Spleen (tissue), 7 donors: ENCODE results near the gene HINT2.

Experiments
- CTCF ChIP-seq, 11 experiments: fragments of 200-600 bp in 7 of 11; fragments of 450-650 bp in 4 of 11; sonication (generic) in 4 of 11; IDR thresholded peaks in 8 of 11; conservative IDR thresholded peaks in 3 of 11; 1 replicate in 7 of 11; 2 replicates in 4 of 11; pipeline versions ENCODE4 v1.4.0 to v1.8.0; 2016 to 2021; ENCODE audit warnings: antibody characterized with exemption in 11 of 11, inconsistent platforms in 4 of 11, mild to moderate bottlenecking in 1 of 11
- POLR2A ChIP-seq, 3 donors: fragments of 450-650 bp; IDR thresholded peaks; one replicate each; pipeline ENCODE4 v1.5.1; 2017; ENCODE audit warnings: antibody characterized with exemption in 3 of 3, mild to moderate bottlenecking in 1 of 3
- donor health status: DM: no; HTN: no; CAD: no; lungs with moderate emphysema.
- donor health status: DM: no; HTN: no; CAD: no.
- donor health status: DM: no; HTN: no; CAD: no.

GRCh38 chr9:35814106-35814840 is 569 bp downstream of the HINT2 start:
- no peak for TF ChIP-seq POLR2A (IDR thresholded peaks at IDR 0.05)
- peak in 8 of 11 experiments; percentile 10 to 51 (median 34) for TF ChIP-seq CTCF (IDR thresholded peaks at IDR 0.05 in 8 of 11, conservative IDR thresholded peaks at IDR 0.05 in 3 of 11)
